Liver (tissue), 9 donors: ENCODE results near the gene ADGRG1. TPM values are rescaled to one million over a fixed set of nuclear protein-coding genes. Genes with fewer than 3 reads are reported as not detected.
A peak's percentile ranks its signal among the peaks of the same experiment; 100 is the strongest.

ENCODE experiments used
- DNase-seq: peaks from one replicate; pipeline ENCODE4 v3.0.0-alpha.2; 2017; ENCODE audit warnings: low spot score
- H3K27ac ChIP-seq, 2 donors: one replicate each; pipeline ENCODE4 v1.7.0; 2013; ENCODE audit warnings: inconsistent platforms in 2 of 2, low read length in 2 of 2, control low read depth in 1 of 2, low read depth in 1 of 2, mild to moderate bottlenecking in 1 of 2
- H3K27me3 ChIP-seq, 4 donors: one replicate each; pipeline versions ENCODE4 v1.6.1 to v1.7.0; 2013; ENCODE audit warnings: low read length in 3 of 4, inconsistent platforms in 1 of 4, mild to moderate bottlenecking in 1 of 4, moderate library complexity in 1 of 4; ENCODE audit not compliant: control insufficient read depth in 4 of 4, insufficient read depth in 4 of 4
- H3K36me3 ChIP-seq, 4 donors: one replicate each; pipeline versions ENCODE4 v1.6.1 to v1.7.0; 2013; ENCODE audit warnings: low read length in 3 of 4, mild to moderate bottlenecking in 3 of 4, low read depth in 1 of 4, moderate library complexity in 1 of 4; ENCODE audit not compliant: control insufficient read depth in 4 of 4, insufficient read depth in 3 of 4
- H3K4me1 ChIP-seq, 4 donors: one replicate each; pipeline versions ENCODE4 v1.6.1 to v1.7.0; 2013; ENCODE audit warnings: low read length in 3 of 4, mild to moderate bottlenecking in 3 of 4, moderate library complexity in 1 of 4; ENCODE audit not compliant: control insufficient read depth in 4 of 4, insufficient read depth in 4 of 4
- H3K4me3 ChIP-seq, 3 donors: one replicate each; pipeline versions ENCODE4 v1.6.1 to v1.7.0; 2013; ENCODE audit warnings: low read length in 3 of 3, control low read depth in 1 of 3, low read depth in 1 of 3, mild to moderate bottlenecking in 1 of 3
- H3K9ac ChIP-seq, 2 donors: one replicate each; pipeline ENCODE4 v1.7.0; 2013; ENCODE audit warnings: low read length in 2 of 2, mild to moderate bottlenecking in 2 of 2, moderate library complexity in 2 of 2, control low read depth in 1 of 2, low read depth in 1 of 2
- H3K9me3 ChIP-seq, 4 donors: one replicate each; pipeline versions ENCODE4 v1.6.1 to v1.7.0; 2013; ENCODE audit warnings: low read length in 3 of 4; ENCODE audit not compliant: control insufficient read depth in 4 of 4
- ATF3 ChIP-seq: IDR thresholded peaks from 2 replicates; pipeline ENCODE4 v1.6.1; 2016; ENCODE audit warnings: antibody characterized with exemption
- CTCF ChIP-seq: fragments of 150-350 bp; IDR thresholded peaks from 2 replicates; pipeline ENCODE4 v1.5.1; 2017; ENCODE audit warnings: improper control_type of control experiment, low read depth, low read length; ENCODE audit not compliant: missing input control
- EGR1 ChIP-seq, 2 donors: IDR thresholded peaks; 2 replicates each; pipeline ENCODE4 v1.6.1; 2016 to 2018; ENCODE audit warnings: antibody characterized with exemption in 2 of 2, low read depth in 2 of 2
- FOXA1 ChIP-seq: IDR thresholded peaks from 2 replicates; pipeline ENCODE4 v1.6.1; 2016; ENCODE audit warnings: antibody characterized with exemption
- FOXA2 ChIP-seq: IDR thresholded peaks from 2 replicates; pipeline ENCODE4 v1.6.1; 2016; ENCODE audit warnings: antibody characterized with exemption
- GABPA ChIP-seq, 2 donors: IDR thresholded peaks in 1 of 2; conservative IDR thresholded peaks in 1 of 2; 2 replicates each; pipeline ENCODE4 v1.6.1; 2016; ENCODE audit warnings: antibody characterized with exemption in 2 of 2, mild to moderate bottlenecking in 1 of 2, moderate library complexity in 1 of 2
- HNF4A ChIP-seq, 2 donors: conservative IDR thresholded peaks; 2 replicates each; pipeline ENCODE4 v1.6.1; 2016; ENCODE audit warnings: antibody characterized with exemption in 2 of 2, mild to moderate bottlenecking in 2 of 2
- HNF4G ChIP-seq: IDR thresholded peaks from 2 replicates; pipeline ENCODE4 v1.6.1; 2016; ENCODE audit warnings: antibody characterized with exemption
- JUND ChIP-seq, 2 donors: IDR thresholded peaks; 2 replicates each; pipeline ENCODE4 v1.6.1; 2016; ENCODE audit warnings: antibody characterized with exemption in 2 of 2
- MAX ChIP-seq: IDR thresholded peaks from 2 replicates; pipeline ENCODE4 v1.6.1; 2016; ENCODE audit warnings: antibody characterized with exemption
- NR2F2 ChIP-seq: IDR thresholded peaks from 2 replicates; pipeline ENCODE4 v1.6.1; 2016; ENCODE audit warnings: antibody characterized with exemption
- RAD21 ChIP-seq, 2 donors: IDR thresholded peaks; 2 replicates each; pipeline ENCODE4 v1.6.1; 2016; ENCODE audit warnings: antibody characterized with exemption in 2 of 2, mild to moderate bottlenecking in 2 of 2
- RXRA ChIP-seq, 2 donors: IDR thresholded peaks; 2 replicates each; pipeline ENCODE4 v1.6.1; 2017 to 2018; ENCODE audit warnings: antibody characterized with exemption in 2 of 2, mild to moderate bottlenecking in 1 of 2
- SP1 ChIP-seq: IDR thresholded peaks from 2 replicates; pipeline ENCODE4 v1.6.1; 2018; ENCODE audit warnings: antibody characterized with exemption, mild to moderate bottlenecking
- TAF1 ChIP-seq: conservative IDR thresholded peaks from 2 replicates; pipeline ENCODE4 v1.6.1; 2016; ENCODE audit warnings: antibody characterized with exemption, mild to moderate bottlenecking
- YY1 ChIP-seq: IDR thresholded peaks from 2 replicates; pipeline ENCODE4 v1.6.1; 2016; ENCODE audit warnings: antibody characterized with exemption, mild to moderate bottlenecking
- ZBTB33 ChIP-seq: IDR thresholded peaks from 2 replicates; pipeline ENCODE4 v1.6.1; 2016; ENCODE audit warnings: antibody characterized with exemption
- WGBS: extraction: QIAGEN DNeasy Blood & Tissue Kit; methylation state at CpG from one replicate; pipeline ENCODE4 v1.1.7; 2013; 5-methylcytosine and 5-hydroxymethylcytosine counted together
- polyA plus RNA-seq, 2 donors: library from polyadenylated mRNA; stranded (reverse) in 1 of 2; unstranded in 1 of 2; fragments of 200-250 nt in 1 of 2; fragments of >200 nt in 1 of 2; fragmentation: Nextera tagmentation in 1 of 2; extraction: Ambion mirVana in 1 of 2; gene quantifications; one replicate each; pipeline versions ENCODE4 v1.2.1 to v1.2.3, GENCODE V29; 2013 to 2015
- total RNA-seq, 2 donors: library from RNA; depleted of rRNA; stranded (reverse); fragments of >200 nt; gene quantifications; one replicate each; pipeline ENCODE4 v1.2.3, GENCODE V29; 2014
- donor health status: healthy.
- donor health status: healthy.
- donor health status: healthy.
- donor health status: healthy.
- donor health status: healthy.

The ADGRG1 gene
- total and polyA plus RNA-seq, 4 donors: 1.7 to 3.3 (median 2.0) TPM

- Histone ChIP-seq H3K36me3 (no peaks in the 10 kb centered on the region), H3K4me3 (no peak overlapping the region), H3K9ac (no peak overlapping the region), H3K9me3 (no peaks in the 10 kb centered on the region), H3K4me1 (peaks cover 0 to 12% (median 7%) of the 10 kb centered on the region in 4 donors), H3K27ac (peak overlapping the region; percentile 61 to 79), H3K27me3 (no peaks in the 10 kb centered on the region)
- 52% methylated on average over 17 of the region's 17 CpGs for WGBS
- TF ChIP-seq RAD21 (IDR thresholded peaks at IDR 0.05) (peak; percentile 28 to 42), GABPA (IDR thresholded peaks at IDR 0.05 in 1 of 2, conservative IDR thresholded peaks at IDR 0.05 in 1 of 2) (peak in 1 of 2 donors; percentile 63), RXRA (IDR thresholded peaks at IDR 0.05) (peak; percentile 93 to 97), JUND (IDR thresholded peaks at IDR 0.05) (peak in 1 of 2 donors; percentile 69), HNF4A (conservative IDR thresholded peaks at IDR 0.05) (peak; percentile 29 to 56), EGR1 (IDR thresholded peaks at IDR 0.05; ENCODE audit: low read depth in 2 of 2) (no peak), CTCF (peak; percentile 12), ATF3 (peak; percentile 96), SP1 (peak; percentile 82), HNF4G (no peak)
- DNase-seq: peak; percentile 54
Measured at GRCh38 chr16:57667526-57668262, 39.3 kb downstream of the ADGRG1 start.

GRCh38 chr16:57668263-57668571 is 39.8 kb downstream of the ADGRG1 start, which contains the start of gene ADGRG3:
Gene ADGRG3, plus strand, starts transcription at chr16:57668306. Its CDS starts 42 bp downstream, at chr16:57668348.
- no peaks in the 10 kb centered on the region for H3K9me3 ChIP-seq
- TF ChIP-seq GABPA (IDR thresholded peaks at IDR 0.05 in 1 of 2, conservative IDR thresholded peaks at IDR 0.05 in 1 of 2) (no peak), HNF4A (conservative IDR thresholded peaks at IDR 0.05) (no peak)
- H3K27me3 ChIP-seq: no peaks in the 10 kb centered on the region
- H3K4me1 ChIP-seq: peaks cover 0 to 12% (median 7%) of the 10 kb centered on the region in 4 donors
- WGBS: 91% methylated on average over 11 of the region's 11 CpGs
- H3K27ac ChIP-seq: peak within 1 kb of the TSS; percentile 61 to 79
- DNase-seq: no peak
- no peak within 1 kb of the TSS for H3K9ac ChIP-seq
- no peaks in the 10 kb centered on the region for H3K36me3 ChIP-seq
- no peak within 1 kb of the TSS for H3K4me3 ChIP-seq

- no peaks in the 10 kb centered on the region for H3K9me3 ChIP-seq
- H3K4me3 ChIP-seq: no peak overlapping the region
- H3K4me1 ChIP-seq: peaks cover 0 to 12% (median 7%) of the 10 kb centered on the region in 4 donors
- H3K27ac ChIP-seq: no peak overlapping the region
- no peak for DNase-seq
- WGBS: 93% methylated on average over 20 of the region's 20 CpGs
- no peak overlapping the region for H3K9ac ChIP-seq
- H3K27me3 ChIP-seq: no peaks in the 10 kb centered on the region
- no peaks in the 10 kb centered on the region for H3K36me3 ChIP-seq
- TF ChIP-seq SP1 (no peak), FOXA2 (no peak), FOXA1 (no peak), EGR1 (IDR thresholded peaks at IDR 0.05; ENCODE audit: low read depth in 2 of 2) (no peak), MAX (no peak), RAD21 (IDR thresholded peaks at IDR 0.05) (no peak), JUND (IDR thresholded peaks at IDR 0.05) (no peak), CTCF (no peak), ZBTB33 (no peak), TAF1 (no peak), HNF4A (conservative IDR thresholded peaks at IDR 0.05) (no peak), NR2F2 (no peak), YY1 (no peak), GABPA (IDR thresholded peaks at IDR 0.05 in 1 of 2, conservative IDR thresholded peaks at IDR 0.05 in 1 of 2) (no peak), HNF4G (no peak), ATF3 (no peak)
Measured at GRCh38 chr16:57668630-57669475, 40.4 kb downstream of the ADGRG1 start.
